GM12878 (cell line): Measurements from ENCODE around the gene TACC3. TPM values are rescaled to one million over a fixed set of nuclear protein-coding genes. Genes with fewer than 3 reads are reported as not detected.

Source experiments
- ATAC-seq: fragments of 200-7000 bp; cut with Tn5 transposase; 3 replicates; pipeline ENCODE4 v1.9.1; 2020; ENCODE audit warnings: mild to moderate bottlenecking, moderate library complexity
- BruUV-seq: library from RNA; stranded (reverse); fragments of 400-500 nt; replicated peaks from 2 replicates; lab custom pipeline; 2021; lab: Mats Ljungman, UMichigan
- CTCF ChIA-PET: fragments of 300-600 bp; sonication (Branson Sonifier 250); formaldehyde crosslinking; extraction: SDS; loops from one replicate; lab custom pipeline; 2021; ENCODE audit warnings: inconsistent platforms; lab: Yijun Ruan, JAX
- POLR2A ChIA-PET: fragments of 350-600 bp; formaldehyde crosslinking; extraction: SDS; loops from one replicate; lab custom pipeline; 2021; ENCODE audit warnings: inconsistent platforms; lab: Charles Lee
- RAD21 ChIA-PET: fragments of 300-600 bp; sonication (Branson Sonifier 250); formaldehyde crosslinking; loops from one replicate; lab custom pipeline; 2023; ENCODE audit warnings: antibody characterized with exemption; ENCODE audit not compliant: unreplicated experiment; lab: Charles Lee
- SMC1A ChIA-PET: fragments of 300-600 bp; sonication (Branson Sonifier 250); formaldehyde crosslinking; loops from one replicate; lab custom pipeline; 2023; ENCODE audit not compliant: unreplicated experiment, uncharacterized antibody; lab: Charles Lee
- DNase-seq: peaks from one replicate; pipeline ENCODE4 v3.0.0-alpha.2; 2011; ENCODE audit warnings: low read depth, low spot score
- FAIRE-seq: peaks from 3 replicates; lab custom pipeline; 2011; peaks lifted over from hg19 to GRCh38; lab: Jason Lieb, UNC
- H2AFZ ChIP-seq: 2 replicates; pipeline ENCODE4 v1.6.0; 2011; ENCODE audit warnings: low read depth, low read length, control low read depth; ENCODE audit not compliant: control insufficient read depth
- H3K27ac ChIP-seq: 2 replicates; pipeline ENCODE4 v1.5.1; 2011; ENCODE audit warnings: control low read depth; ENCODE audit not compliant: control insufficient read depth, insufficient read depth
- H3K27me3 ChIP-seq, 2 experiments: replicated peaks in 1 of 2; 2 replicates each; pipeline versions ENCODE4 v1.6.0 to v1.6.1; 2011; ENCODE audit warnings: low read length in 1 of 2; ENCODE audit not compliant: control insufficient read depth in 2 of 2, insufficient read depth in 2 of 2
- H3K36me3 ChIP-seq, 2 experiments: 2 replicates each; pipeline ENCODE4 v1.5.1; 2011; ENCODE audit warnings: low read length in 1 of 2; ENCODE audit not compliant: control insufficient read depth in 2 of 2, insufficient read depth in 2 of 2
- H3K4me1 ChIP-seq: 2 replicates; pipeline ENCODE4 v1.6.1; 2011; ENCODE audit warnings: mild to moderate bottlenecking, low read length, moderate library complexity, mixed read lengths; ENCODE audit not compliant: control insufficient read depth, insufficient read depth
- H3K4me2 ChIP-seq: 2 replicates; pipeline ENCODE4 v1.6.0; 2011; ENCODE audit warnings: control low read depth; ENCODE audit not compliant: control insufficient read depth, insufficient read depth
- H3K4me3 ChIP-seq: fragments of 200-600 bp; sonication (generic); 2 replicates; pipeline ENCODE4 v1.5.1; 2016
- H3K79me2 ChIP-seq: 2 replicates; pipeline ENCODE4 v1.6.0; 2011; ENCODE audit warnings: low read length; ENCODE audit not compliant: control insufficient read depth, insufficient read depth
- H3K9ac ChIP-seq: 2 replicates; pipeline ENCODE4 v1.8.0; 2011; ENCODE audit warnings: low read length, control low read depth, mixed read lengths; ENCODE audit not compliant: control insufficient read depth, insufficient read depth
- H3K9me3 ChIP-seq: replicated peaks from 3 replicates; pipeline ENCODE4 v1.5.1; 2011; ENCODE audit warnings: mild to moderate bottlenecking, low read length; ENCODE audit not compliant: control insufficient read depth, insufficient read depth
- H4K20me1 ChIP-seq: 2 replicates; pipeline ENCODE4 v1.6.0; 2011; ENCODE audit not compliant: control insufficient read depth, insufficient read depth
- ETV6 ChIP-seq, 2 experiments: fragments of 450-650 bp in 1 of 2; IDR thresholded peaks in 1 of 2; conservative IDR thresholded peaks in 1 of 2; 2 replicates each; pipeline ENCODE4 v1.6.1; 2014; ENCODE audit warnings: antibody characterized with exemption in 1 of 2, borderline replicate concordance in 1 of 2, low read depth in 1 of 2, mild to moderate bottlenecking in 1 of 2, moderate library complexity in 1 of 2
- HDGF ChIP-seq: fragments of 450-650 bp; IDR thresholded peaks from 2 replicates; pipeline ENCODE4 v1.6.1; 2016; ENCODE audit warnings: antibody characterized with exemption
- IRF5 ChIP-seq: fragments of 450-650 bp; IDR thresholded peaks from 2 replicates; pipeline ENCODE4 v1.6.1; 2017; ENCODE audit warnings: borderline replicate concordance
- MEF2A ChIP-seq: IDR thresholded peaks from 2 replicates; pipeline ENCODE4 v1.6.1; 2011; ENCODE audit warnings: low read depth, mild to moderate bottlenecking, low read length, moderate library complexity; ENCODE audit not compliant: insufficient read depth
- PAX8 ChIP-seq: fragments of 450-650 bp; IDR thresholded peaks from 2 replicates; pipeline ENCODE4 v1.6.1; 2017; ENCODE audit warnings: mild to moderate bottlenecking, moderate library complexity
- RAD21 ChIP-seq: IDR thresholded peaks from 2 replicates; pipeline ENCODE4 v1.6.1; 2011; ENCODE audit warnings: mild to moderate bottlenecking, low read depth, low read length, moderate library complexity; ENCODE audit not compliant: insufficient read depth
- RELB ChIP-seq: fragments of 450-650 bp; IDR thresholded peaks from 2 replicates; pipeline ENCODE4 v1.6.1; 2017; ENCODE audit warnings: low read depth, mild to moderate bottlenecking, moderate library complexity
- SMAD1 ChIP-seq: fragments of 450-650 bp; IDR thresholded peaks from 2 replicates; pipeline ENCODE4 v1.6.1; 2018; ENCODE audit warnings: mild to moderate bottlenecking, low read depth; ENCODE audit not compliant: partially characterized antibody
- TCF12 ChIP-seq: IDR thresholded peaks from 2 replicates; pipeline ENCODE4 v1.6.1; 2011; ENCODE audit warnings: low read depth, mild to moderate bottlenecking, low read length
- ZBTB33 ChIP-seq: fragments of 450-650 bp; IDR thresholded peaks from 2 replicates; pipeline ENCODE4 v1.6.1; 2017; ENCODE audit warnings: mild to moderate bottlenecking
- ZBTB4 ChIP-seq: fragments of 450-650 bp; formaldehyde crosslinking; IDR thresholded peaks from 2 replicates; pipeline ENCODE4 v1.4.0; 2022; ENCODE audit warnings: mild to moderate bottlenecking, moderate library complexity
- WGBS: methylation state at CpG from one replicate; pipeline ENCODE4 v1.1.6; 2016; ENCODE audit warnings: low lambda C conversion rate; ENCODE audit not compliant: insufficient replicate concordance, insufficient coverage; ENCODE audit errors: missing lambda C conversion rate; 5-methylcytosine and 5-hydroxymethylcytosine counted together
- in situ Hi-C: fragments of 300-500 bp; cut with MboI; formaldehyde crosslinking; loops from 9 replicates; pipeline ENCODE4 v1.14.3; 2018; ENCODE audit warnings: mixed read lengths
- intact Hi-C: fragments of 100-400 bp; cut with micrococcal nuclease; formaldehyde crosslinking; loops from one replicate; pipeline ENCODE4 v1.14.2; 2022; ENCODE audit not compliant: unreplicated experiment
- polyA plus RNA-seq, 11 experiments: library from polyadenylated mRNA; depleted of rRNA in 4 of 11; unstranded in 6 of 11; stranded (reverse) in 5 of 11; fragments of >200 nt; fragmentation: Nextera tagmentation in 4 of 11; fragmentation: Illumina TruSeq in 1 of 11; extraction: Ambion mirVana in 4 of 11; extraction: Trizol in 1 of 11; gene quantifications; 1 replicate in 1 of 11; 2 replicates in 10 of 11; pipeline versions ENCODE4 v1.2.1 to v1.2.3, GENCODE V29; 2011 to 2016; ENCODE audit warnings: inconsistent platforms in 2 of 11, missing spikeins in 2 of 11, low read depth in 1 of 11
- total RNA-seq, 4 experiments: library from RNA; depleted of rRNA in 3 of 4; stranded (reverse); fragments of >200 nt in 3 of 4; fragmentation: Illumina TruSeq in 1 of 4; extraction: Trizol in 1 of 4; gene quantifications; 2 replicates each; pipeline versions ENCODE4 v1.2.1 to v1.2.3, GENCODE V29; 2013 to 2021

The TACC3 gene
- total and polyA plus RNA-seq, 10 of the 15 experiments (the other 5 are each of a cell fraction or from before 2014, with no cell fraction given), result 2.8 to 121 (median 73.3) TPM

- Histone ChIP-seq H3K27ac (no peak overlapping the region), H3K9me3 (peaks cover under 1% of the 10 kb centered on the region; the same call in 2 of the 3 replicates), H3K4me1 (no peaks in the 10 kb centered on the region), H4K20me1 (no peaks in the 10 kb centered on the region), H2AFZ (no peak overlapping the region), H3K4me2 (no peak overlapping the region), H3K36me3 (peaks cover 21 to 36% of the 10 kb centered on the region in 2 experiments; a peak in 3 of 4 replicates), H3K27me3 (no peaks in the 10 kb centered on the region), H3K9ac (no peak overlapping the region), H3K79me2 (no peaks in the 10 kb centered on the region), H3K4me3 (no peak overlapping the region)
- intact Hi-C loops, result no loop called here
- ChIA-PET CTCF (interaction anchor here (1.3 kb wide), 1 partner anchor 50 kb away, joined by 8 read pairs; no protein-coding TSS in a partner anchor), RAD21 (no interaction called here), POLR2A (no interaction called here), SMC1A (no interaction called here)
- FAIRE-seq (no peak), DNase-seq (no peak), ATAC-seq (no peak)
- WGBS, result 94% methylated on average over 12 of the region's 12 CpGs
- TSS peak; percentile 18 for BruUV-seq
- in situ Hi-C loops, result loop anchor here (5.0 kb wide), 2 partner anchors 74 to 164 kb away; no protein-coding TSS in a partner anchor
- TF ChIP-seq IRF5, result no peak
- no peak for TF ChIP-seq RELB
- TF ChIP-seq PAX8, result no peak
- no peak for TF ChIP-seq RAD21
- TF ChIP-seq TCF12, result no peak
- TF ChIP-seq ETV6 (conservative IDR thresholded peaks at IDR 0.05 in 1 of 2, IDR thresholded peaks at IDR 0.05 in 1 of 2; ENCODE audit: borderline replicate concordance in 1 of 2, low read depth in 1 of 2), result no peak
- TF ChIP-seq HDGF, result no peak
- TF ChIP-seq SMAD1, result no peak
- TF ChIP-seq ZBTB33, result no peak
- no peak for TF ChIP-seq ZBTB4 (CRISPR knock-in tag)
- TF ChIP-seq MEF2A, result no peak
Measured at GRCh38 chr4:1743551-1743950, 22.2 kb downstream of the TACC3 start.
